Thyroid gland (tissue), 4 donors: ENCODE measurements around the gene PYROXD2.

Experiments
- CTCF ChIP-seq, 6 experiments: fragments of 200-600 bp in 3 of 6; fragments of 450-650 bp in 3 of 6; sonication (generic) in 3 of 6; IDR thresholded peaks; one replicate each; pipeline ENCODE4 v1.5.1; 2016 to 2019; ENCODE audit warnings: antibody characterized with exemption in 6 of 6, mild to moderate bottlenecking in 2 of 6, inconsistent platforms in 1 of 6, moderate library complexity in 1 of 6
- POLR2A ChIP-seq, 2 donors: fragments of 450-650 bp; IDR thresholded peaks; one replicate each; pipeline ENCODE4 v1.6.1; 2017; ENCODE audit warnings: antibody characterized with exemption in 2 of 2, mild to moderate bottlenecking in 2 of 2, moderate library complexity in 1 of 2

DNA sequence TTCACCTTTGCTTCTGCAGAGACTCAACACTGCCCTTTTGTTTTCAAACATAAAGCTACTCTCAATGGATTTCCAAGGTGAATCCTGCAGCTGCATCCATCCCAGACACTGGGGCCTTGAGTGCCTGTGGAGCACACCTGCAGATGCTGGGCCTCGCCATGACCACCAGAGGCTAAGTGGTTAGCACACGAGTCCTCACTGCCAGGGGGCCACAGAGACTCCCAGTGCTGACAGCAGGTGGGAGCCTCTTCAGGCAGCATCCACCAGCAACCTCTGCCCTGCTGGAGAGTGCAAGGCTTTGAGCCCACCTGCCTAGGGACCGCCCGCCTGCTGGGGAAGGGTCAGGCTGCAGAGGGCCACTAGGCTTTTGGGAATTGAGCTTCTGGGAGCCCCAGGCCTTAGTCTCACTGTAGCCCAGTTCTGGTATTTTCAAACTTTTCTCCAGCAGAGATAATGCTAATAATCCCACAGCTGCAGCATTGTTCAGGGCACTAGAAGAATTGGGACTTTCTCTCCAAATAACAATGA, 41.1 kb upstream of the PYROXD2 start:
- no peak for TF ChIP-seq CTCF (IDR thresholded peaks at IDR 0.05)
- TF ChIP-seq POLR2A (IDR thresholded peaks at IDR 0.05): no peak
